Endothelial cell of umbilical vein (primary cell): Measurements from ENCODE around the gene GNB1L. TPM values are rescaled to one million over a fixed set of nuclear protein-coding genes. Genes with fewer than 3 reads are reported as not detected.

ENCODE experiments used
- BruUV-seq: library from RNA; stranded (reverse); fragments of 400-500 nt; replicated peaks from 2 replicates; lab custom pipeline; 2021; lab: Mats Ljungman, UMichigan
- CTCF ChIA-PET: fragments of 300-600, 350-600 bp; sonication (Branson Sonifier 250); formaldehyde crosslinking; loops from one replicate; lab custom pipeline; 2021; ENCODE audit warnings: antibody characterized with exemption, inconsistent platforms; lab: Charles Lee
- POLR2A ChIA-PET: fragments of 300-600, 350-600 bp; sonication (Branson Sonifier 250); formaldehyde crosslinking; loops from one replicate; lab custom pipeline; 2021; ENCODE audit warnings: antibody characterized with exemption, inconsistent platforms; lab: Charles Lee
- DNase-seq: peaks from one replicate; pipeline ENCODE4 v3.0.0-alpha.2; 2011; ENCODE audit warnings: low read depth, low spot score
- FAIRE-seq: peaks from 2 replicates; lab custom pipeline; 2011; peaks lifted over from hg19 to GRCh38; lab: Jason Lieb, UNC
- H2AFZ ChIP-seq: 2 replicates; pipeline ENCODE4 v1.6.0; 2012; ENCODE audit warnings: low read depth, low read length, control low read depth, inconsistent platforms
- H3K27ac ChIP-seq: 2 replicates; pipeline ENCODE4 v1.5.1; 2011; ENCODE audit warnings: low read depth, mild to moderate bottlenecking, control low read depth, low read length, moderate library complexity; ENCODE audit not compliant: insufficient read depth
- H3K27me3 ChIP-seq, 2 experiments: 2 replicates each; pipeline versions ENCODE4 v1.6.0 to v1.6.1; 2011; ENCODE audit warnings: low read length in 2 of 2, mixed read lengths in 1 of 2; ENCODE audit not compliant: control insufficient read depth in 2 of 2, insufficient read depth in 2 of 2
- H3K36me3 ChIP-seq, 2 experiments: 2 replicates in 1 of 2; 3 replicates in 1 of 2; pipeline ENCODE4 v1.5.1; 2011; ENCODE audit warnings: low read length in 2 of 2, mild to moderate bottlenecking in 1 of 2, moderate library complexity in 1 of 2; ENCODE audit not compliant: control insufficient read depth in 2 of 2, insufficient read depth in 2 of 2; ENCODE audit errors: extremely low read depth in 1 of 2
- H3K4me1 ChIP-seq: 3 replicates; pipeline ENCODE4 v1.5.1; 2011; ENCODE audit warnings: mild to moderate bottlenecking, low read length; ENCODE audit not compliant: control insufficient read depth, insufficient read depth; ENCODE audit errors: extremely low read depth
- H3K4me2 ChIP-seq: 2 replicates; pipeline ENCODE4 v1.6.1; 2011; ENCODE audit warnings: low read length, control low read depth, mixed read lengths; ENCODE audit not compliant: insufficient read depth
- H3K4me3 ChIP-seq, 3 experiments: fragments of 200-600 bp in 1 of 3; sonication (generic), shearing (Covaris generic) in 1 of 3; replicated peaks in 1 of 3; 2 replicates each; pipeline ENCODE4 v1.5.1; 2011 to 2016; ENCODE audit warnings: control low read depth in 3 of 3, low read length in 3 of 3, mild to moderate bottlenecking in 2 of 3, inconsistent platforms in 1 of 3, low read depth in 1 of 3, moderate library complexity in 1 of 3; ENCODE audit not compliant: insufficient read depth in 1 of 3
- H3K79me2 ChIP-seq: 2 replicates; pipeline ENCODE4 v1.6.0; 2012; ENCODE audit warnings: low read length, inconsistent platforms; ENCODE audit not compliant: control insufficient read depth, insufficient read depth
- H3K9ac ChIP-seq: replicated peaks from 2 replicates; pipeline ENCODE3; 2011; ENCODE audit warnings: low read length, control low read depth; ENCODE audit not compliant: insufficient read depth; ENCODE audit errors: extremely low read depth
- H3K9me1 ChIP-seq: replicated peaks from 3 replicates; pipeline ENCODE4 v1.6.0; 2011; ENCODE audit warnings: mild to moderate bottlenecking, low read length; ENCODE audit not compliant: control insufficient read depth, insufficient read depth; ENCODE audit errors: extremely low read depth
- H3K9me3 ChIP-seq: replicated peaks from 2 replicates; pipeline ENCODE4 v1.5.1; 2012; ENCODE audit warnings: low read length, inconsistent platforms; ENCODE audit not compliant: control insufficient read depth, insufficient read depth
- H4K20me1 ChIP-seq: replicated peaks from 2 replicates; pipeline ENCODE3; 2011; ENCODE audit warnings: mild to moderate bottlenecking, low read length; ENCODE audit not compliant: control insufficient read depth, insufficient read depth; ENCODE audit errors: extremely low read depth
- EZH2 ChIP-seq: IDR thresholded peaks from 2 replicates; pipeline ENCODE4 v1.6.1; 2012; ENCODE audit warnings: borderline replicate concordance, low read depth, mild to moderate bottlenecking, moderate library complexity, low read length, inconsistent platforms; ENCODE audit not compliant: severe bottlenecking
- FOS ChIP-seq: IDR thresholded peaks from 2 replicates; pipeline ENCODE4 v1.6.1; 2011; ENCODE audit warnings: mild to moderate bottlenecking, low read length, moderate library complexity, borderline replicate concordance; ENCODE audit not compliant: insufficient read depth
- GATA2 ChIP-seq: IDR thresholded peaks from 2 replicates; pipeline ENCODE4 v1.7.0; 2011; ENCODE audit warnings: low read depth, mild to moderate bottlenecking, moderate library complexity, mixed read lengths, low read length; ENCODE audit not compliant: insufficient read length, insufficient read depth
- JUN ChIP-seq: IDR thresholded peaks from 2 replicates; pipeline ENCODE4 v1.6.1; 2011; ENCODE audit warnings: borderline replicate concordance, low read depth; ENCODE audit not compliant: insufficient read length, insufficient read depth
- MAX ChIP-seq: IDR thresholded peaks from 2 replicates; pipeline ENCODE4 v1.6.1; 2011; ENCODE audit not compliant: insufficient read depth, insufficient read length
- dilution Hi-C: fragments of 300-500 bp; cut with MboI; formaldehyde crosslinking; loops from one replicate; pipeline ENCODE4 v1.15.0; 2019; ENCODE audit warnings: low sequenced_read_pairs; ENCODE audit not compliant: extremely low pct_ligation_motif_present
- intact Hi-C: fragments of 100-400 bp; cut with micrococcal nuclease; formaldehyde crosslinking; loops from one replicate; pipeline ENCODE4 v1.10.0; 2022
- polyA plus RNA-seq, 4 experiments: library from polyadenylated mRNA; depleted of rRNA in 3 of 4; stranded (reverse) in 3 of 4; unstranded in 1 of 4; fragments of >200 nt; gene quantifications; 2 replicates each; pipeline versions ENCODE4 v1.2.1 to v1.2.3, GENCODE V29; 2011 to 2012; ENCODE audit warnings: missing spikeins in 1 of 4
- total RNA-seq: library from RNA; stranded (reverse); gene quantifications from 2 replicates; pipeline ENCODE4 v1.2.3, GENCODE V29; 2021

Gene GNB1L
- total and polyA plus RNA-seq, 2 donors (not counting 3 experiments of a cell fraction or from before 2014, with no cell fraction given): 5.4 to 5.9 TPM

- DNase-seq (no peak), FAIRE-seq (no peak)
- H4K20me1 ChIP-seq: no peaks in the 10 kb centered on the region
- dilution Hi-C loops: no loop called here
- no peaks in the 10 kb centered on the region for H3K9me3 ChIP-seq
- H2AFZ ChIP-seq: no peak overlapping the region
- CTCF ChIA-PET: interaction anchor here (1.4 to 6.5 kb wide), 2 partner anchors 49 to 173 kb away, joined by 3 to 51 read pairs; no protein-coding TSS in a partner anchor
- no peaks in the 10 kb centered on the region for H3K4me1 ChIP-seq
- H3K9me1 ChIP-seq: no peaks in the 10 kb centered on the region
- no peak for TF ChIP-seq FOS
- no peak for TF ChIP-seq JUN
- no peak for TF ChIP-seq MAX
- no peak for TF ChIP-seq GATA2
- H3K27ac ChIP-seq: no peak overlapping the region
- no peak overlapping the region for H3K4me3 ChIP-seq
- H3K36me3 ChIP-seq: peaks cover 2 to 7% of the 10 kb centered on the region in 2 experiments
- no peaks in the 10 kb centered on the region for H3K27me3 ChIP-seq
- no TSS peak for BruUV-seq
- intact Hi-C loops: no loop called here
- H3K79me2 ChIP-seq: no peaks in the 10 kb centered on the region
- POLR2A ChIA-PET: no interaction called here
- no peak overlapping the region for H3K9ac ChIP-seq
- no peak overlapping the region for H3K4me2 ChIP-seq
Observed at GRCh38 chr22:19904174-19904856, 49.6 kb upstream of the GNB1L start.

- no peaks in the 10 kb centered on the region for H3K4me1 ChIP-seq
- ChIA-PET POLR2A (no interaction called here), CTCF (interaction anchor here (6.5 kb wide), 1 partner anchor 173 kb away, joined by 51 read pairs; no protein-coding TSS in a partner anchor)
- no peaks in the 10 kb centered on the region for H4K20me1 ChIP-seq
- no peaks in the 10 kb centered on the region for H3K27me3 ChIP-seq
- H3K9me3 ChIP-seq: no peaks in the 10 kb centered on the region
- dilution Hi-C loops (no loop called here), intact Hi-C loops (no loop called here)
- no peak for TF ChIP-seq EZH2
- H3K9ac ChIP-seq: no peak overlapping the region
- no peak for FAIRE-seq
- H2AFZ ChIP-seq: no peak overlapping the region
- peaks cover 1 to 6% of the 10 kb centered on the region in 2 experiments for H3K36me3 ChIP-seq
- H3K9me1 ChIP-seq: no peaks in the 10 kb centered on the region
- H3K27ac ChIP-seq: no peak overlapping the region
- no peak for DNase-seq
- H3K4me3 ChIP-seq: no peak overlapping the region
- BruUV-seq: no TSS peak
- no peaks in the 10 kb centered on the region for H3K79me2 ChIP-seq
- no peak overlapping the region for H3K4me2 ChIP-seq
Observed at GRCh38 chr22:19903513-19903912, 48.8 kb upstream of the GNB1L start.
